T-helper 1 cell treated with Interleukin-12 subunit alpha and Interleukin-12 subunit beta and Interleukin-4 antibody, amounts not matched to agents 30 μg/mL and 1 μg/mL, for 36 hours (primary cell): ENCODE results near the gene PAK6.

Source experiments
- H3K27ac Mint-ChIP-seq: one replicate; pipeline ENCODE4 v1.8.0; 2021; ENCODE audit warnings: mild to moderate bottlenecking, mixed read lengths
- H3K27me3 Mint-ChIP-seq: one replicate; pipeline ENCODE4 v1.8.0; 2021; ENCODE audit warnings: low read depth, mixed read lengths
- H3K36me3 Mint-ChIP-seq: one replicate; pipeline ENCODE4 v1.8.0; 2021; ENCODE audit warnings: low read depth, mixed read lengths
- H3K4me1 Mint-ChIP-seq: one replicate; pipeline ENCODE4 v1.8.0; 2021; ENCODE audit warnings: low read depth, mixed read lengths
- H3K4me3 Mint-ChIP-seq: one replicate; pipeline ENCODE4 v1.8.0; 2021; ENCODE audit warnings: mild to moderate bottlenecking, moderate library complexity, mixed read lengths
- H3K9me3 Mint-ChIP-seq: one replicate; pipeline ENCODE4 v1.8.0; 2021; ENCODE audit warnings: mixed read lengths

The PAK6 gene

GRCh38 chr15:40293905-40294895 lies 55.3 kb downstream of the PAK6 start:
- Mint-ChIP-seq H3K4me3 (no peak overlapping the region), H3K36me3 (peaks cover 22% of the 10 kb centered on the region), H3K9me3 (no peaks in the 10 kb centered on the region), H3K4me1 (peaks cover under 1% of the 10 kb centered on the region), H3K27ac (no peak overlapping the region), H3K27me3 (no peaks in the 10 kb centered on the region)

- no peak overlapping the region for H3K27ac Mint-ChIP-seq
- peaks cover 28% of the 10 kb centered on the region for H3K36me3 Mint-ChIP-seq
- no peaks in the 10 kb centered on the region for H3K9me3 Mint-ChIP-seq
- peaks cover 2% of the 10 kb centered on the region for H3K4me1 Mint-ChIP-seq
- no peak overlapping the region for H3K4me3 Mint-ChIP-seq
- no peaks in the 10 kb centered on the region for H3K27me3 Mint-ChIP-seq
Measured at GRCh38 chr15:40295297-40295696, 56.4 kb downstream of the PAK6 start.

DNA sequence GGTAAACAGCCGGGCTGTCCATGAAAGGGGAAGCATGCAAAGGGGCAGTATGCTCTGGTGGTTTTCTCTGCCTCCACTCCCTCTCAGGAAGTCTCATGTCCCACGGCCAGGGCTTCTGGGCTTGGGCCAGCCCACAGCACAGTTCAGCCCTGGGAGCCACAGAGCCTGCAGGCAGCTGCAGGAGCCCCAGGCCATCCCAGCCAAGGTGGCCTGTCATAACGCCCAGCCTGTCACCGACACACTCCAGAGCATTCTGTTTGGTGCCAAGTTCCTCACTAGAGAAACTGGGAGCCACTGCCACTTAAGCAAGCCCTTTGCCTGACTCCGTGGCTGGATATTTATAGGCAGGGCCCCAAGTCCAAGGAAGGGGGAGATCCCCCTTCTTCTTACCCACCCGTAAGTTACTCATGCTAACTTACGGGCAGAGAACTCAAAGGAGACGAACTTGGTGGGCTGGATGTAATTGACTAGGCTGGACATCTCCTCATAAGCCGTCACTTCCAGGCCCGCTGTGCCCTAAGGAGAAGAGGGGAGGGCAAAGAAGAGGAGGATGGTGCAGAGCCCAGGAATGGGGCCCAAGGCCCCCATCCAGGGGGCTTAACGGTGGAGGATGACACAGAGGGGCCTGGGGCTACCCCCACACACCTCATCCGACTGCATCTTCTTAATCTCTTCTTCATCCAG lies 57.2 kb downstream of the PAK6 start:
- H3K27ac Mint-ChIP-seq, result no peak overlapping the region
- no peak overlapping the region for H3K4me3 Mint-ChIP-seq
- H3K9me3 Mint-ChIP-seq, result no peaks in the 10 kb centered on the region
- no peaks in the 10 kb centered on the region for H3K27me3 Mint-ChIP-seq
- H3K36me3 Mint-ChIP-seq, result peaks cover 33% of the 10 kb centered on the region
- peaks cover 2% of the 10 kb centered on the region for H3K4me1 Mint-ChIP-seq

DNA sequence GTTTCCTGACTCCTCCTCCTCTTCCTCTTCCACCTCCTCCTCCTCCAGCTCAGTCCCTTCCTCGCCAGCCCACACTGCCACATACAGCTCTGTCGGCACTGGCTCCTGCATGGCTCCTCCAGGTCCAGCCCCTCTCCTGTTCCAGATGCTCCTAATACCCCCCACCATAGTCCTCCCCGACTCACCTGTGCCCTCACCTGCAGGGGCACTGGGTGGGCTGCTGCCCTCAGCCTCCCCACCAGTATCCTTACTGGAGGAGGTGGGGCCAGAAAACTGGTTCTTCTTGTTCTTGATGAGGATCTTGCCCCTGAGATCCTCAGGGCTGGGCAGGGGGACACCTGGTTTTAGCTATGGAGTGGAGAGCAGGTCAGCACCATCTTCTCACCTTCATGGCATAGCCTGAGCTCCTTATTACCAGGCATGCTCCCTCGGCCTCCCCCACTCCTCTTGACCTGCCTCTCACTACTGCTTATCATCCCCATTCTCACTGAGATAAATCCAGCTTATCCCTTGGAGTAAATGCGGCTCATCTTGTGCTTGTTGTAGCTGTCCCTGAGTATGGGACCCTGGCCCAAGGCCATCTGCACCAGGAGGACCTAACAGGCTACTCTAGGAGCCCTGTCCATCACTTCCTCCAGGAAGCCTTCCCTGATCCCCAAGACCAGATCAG lies 57.8 kb downstream of the PAK6 start:
- Mint-ChIP-seq H3K36me3 (peaks cover 38% of the 10 kb centered on the region), H3K4me1 (peaks cover 2% of the 10 kb centered on the region), H3K27me3 (no peaks in the 10 kb centered on the region), H3K9me3 (no peaks in the 10 kb centered on the region), H3K27ac (no peak overlapping the region), H3K4me3 (no peak overlapping the region)

- no peak overlapping the region for H3K4me3 Mint-ChIP-seq
- H3K27ac Mint-ChIP-seq, result no peak overlapping the region
- H3K4me1 Mint-ChIP-seq, result peaks cover 2% of the 10 kb centered on the region
- no peaks in the 10 kb centered on the region for H3K27me3 Mint-ChIP-seq
- no peaks in the 10 kb centered on the region for H3K9me3 Mint-ChIP-seq
- H3K36me3 Mint-ChIP-seq, result peaks cover 42% of the 10 kb centered on the region
Measured at GRCh38 chr15:40297356-40297755, 58.5 kb downstream of the PAK6 start.

GRCh38 chr15:40298216-40298935 lies 59.5 kb downstream of the PAK6 start:
- no peaks in the 10 kb centered on the region for H3K27me3 Mint-ChIP-seq
- no peaks in the 10 kb centered on the region for H3K9me3 Mint-ChIP-seq
- H3K36me3 Mint-ChIP-seq, result peaks cover 49% of the 10 kb centered on the region
- H3K4me1 Mint-ChIP-seq, result peaks cover 2% of the 10 kb centered on the region
- no peak overlapping the region for H3K4me3 Mint-ChIP-seq
- H3K27ac Mint-ChIP-seq, result no peak overlapping the region

DNA sequence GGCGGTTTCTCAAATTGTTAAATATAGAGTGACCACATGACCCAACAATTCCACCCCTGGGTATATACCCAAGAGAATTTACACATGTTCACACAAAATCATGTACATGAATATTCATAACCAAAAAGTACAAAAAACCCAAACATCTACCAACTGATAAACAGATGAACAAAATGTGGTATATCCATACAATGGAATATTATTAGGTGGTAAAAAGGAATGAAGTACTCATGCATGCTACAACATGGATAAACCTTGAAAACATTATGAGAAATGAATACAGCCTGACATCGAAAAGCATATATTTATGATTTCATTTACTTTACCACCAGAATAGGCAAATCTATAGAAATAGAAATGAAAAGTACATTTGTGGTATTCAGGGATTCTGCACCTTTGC lies 61.5 kb downstream of the PAK6 start:
- peaks cover 11% of the 10 kb centered on the region for H3K4me1 Mint-ChIP-seq
- H3K9me3 Mint-ChIP-seq, result no peaks in the 10 kb centered on the region
- H3K36me3 Mint-ChIP-seq, result peaks cover 52% of the 10 kb centered on the region
- H3K27ac Mint-ChIP-seq, result no peak overlapping the region
- H3K4me3 Mint-ChIP-seq, result no peak overlapping the region
- H3K27me3 Mint-ChIP-seq, result no peaks in the 10 kb centered on the region

GRCh38 chr15:40300771-40301170 lies 61.9 kb downstream of the PAK6 start:
- H3K36me3 Mint-ChIP-seq, result peaks cover 49% of the 10 kb centered on the region
- no peak overlapping the region for H3K27ac Mint-ChIP-seq
- peaks cover 11% of the 10 kb centered on the region for H3K4me1 Mint-ChIP-seq
- H3K4me3 Mint-ChIP-seq, result no peak overlapping the region
- H3K9me3 Mint-ChIP-seq, result no peaks in the 10 kb centered on the region
- no peaks in the 10 kb centered on the region for H3K27me3 Mint-ChIP-seq

- Mint-ChIP-seq H3K36me3 (peaks cover 49% of the 10 kb centered on the region), H3K27me3 (no peaks in the 10 kb centered on the region), H3K9me3 (no peaks in the 10 kb centered on the region), H3K4me1 (peaks cover 19% of the 10 kb centered on the region), H3K27ac (no peak overlapping the region), H3K4me3 (no peak overlapping the region)
Measured at GRCh38 chr15:40301467-40302179, 62.8 kb downstream of the PAK6 start.

DNA sequence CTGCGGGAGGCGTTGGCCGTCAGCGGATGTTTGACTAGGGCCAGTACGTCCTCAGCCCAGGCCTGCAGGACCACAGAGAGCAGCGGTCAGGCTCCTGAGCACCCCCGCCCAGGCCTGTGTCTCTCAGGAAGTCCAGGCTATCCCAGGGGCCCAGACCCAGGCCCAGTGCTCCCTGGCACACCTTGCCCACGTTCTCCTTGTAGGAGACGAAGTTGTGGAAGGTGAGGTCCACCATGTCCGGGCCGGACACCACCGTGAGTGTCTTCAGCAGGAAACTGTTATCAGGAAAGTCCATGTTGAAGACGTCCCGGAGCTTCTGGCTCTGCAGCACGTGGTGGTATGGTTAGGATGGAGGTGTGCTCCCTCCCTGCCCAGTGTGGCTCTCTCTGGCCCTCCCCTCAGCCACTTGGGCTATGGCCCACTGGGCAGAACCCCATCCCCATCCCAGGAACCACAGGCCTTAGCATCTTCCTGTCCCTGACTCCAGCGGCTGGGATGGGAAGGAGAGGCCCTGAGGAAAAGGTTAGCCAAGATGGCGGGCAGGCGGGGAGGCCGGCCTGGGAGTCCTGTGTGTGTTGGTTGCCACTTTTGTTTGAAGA lies 63.5 kb downstream of the PAK6 start:
- H3K27me3 Mint-ChIP-seq, result no peaks in the 10 kb centered on the region
- no peak overlapping the region for H3K27ac Mint-ChIP-seq
- peaks cover 22% of the 10 kb centered on the region for H3K4me1 Mint-ChIP-seq
- H3K9me3 Mint-ChIP-seq, result no peaks in the 10 kb centered on the region
- no peak overlapping the region for H3K4me3 Mint-ChIP-seq
- H3K36me3 Mint-ChIP-seq, result peaks cover 48% of the 10 kb centered on the region

GRCh38 chr15:40302981-40303380 lies 64.1 kb downstream of the PAK6 start:
- Mint-ChIP-seq H3K27me3 (no peaks in the 10 kb centered on the region), H3K4me1 (peaks cover 22% of the 10 kb centered on the region), H3K36me3 (peaks cover 47% of the 10 kb centered on the region), H3K9me3 (no peaks in the 10 kb centered on the region), H3K27ac (no peak overlapping the region), H3K4me3 (no peak overlapping the region)

DNA sequence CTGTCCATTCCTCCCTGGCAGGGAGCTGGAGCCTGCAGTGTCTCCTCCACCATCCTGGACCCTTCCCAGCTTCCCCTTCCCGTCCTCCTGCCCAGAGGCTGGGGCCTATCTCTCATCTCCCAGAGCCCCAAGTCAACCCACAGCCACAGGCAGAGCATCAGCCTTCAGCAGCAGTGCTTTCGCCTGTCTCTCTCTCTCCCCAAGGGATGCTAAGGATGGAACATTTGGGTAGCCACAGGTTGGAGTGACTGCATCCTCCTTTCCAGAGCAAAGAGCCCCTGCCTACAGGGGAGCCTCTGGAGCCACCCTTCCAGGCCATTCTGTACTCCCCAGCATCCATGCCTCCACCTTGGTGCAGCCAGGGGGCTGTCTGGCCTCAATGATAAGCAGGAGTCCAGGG lies 64.7 kb downstream of the PAK6 start:
- Mint-ChIP-seq H3K36me3 (peaks cover 46% of the 10 kb centered on the region), H3K9me3 (no peaks in the 10 kb centered on the region), H3K4me1 (peaks cover 24% of the 10 kb centered on the region), H3K4me3 (no peak overlapping the region), H3K27ac (no peak overlapping the region), H3K27me3 (no peaks in the 10 kb centered on the region)

- H3K4me3 Mint-ChIP-seq, result peak overlapping the region; percentile 10
- H3K27ac Mint-ChIP-seq, result no peak overlapping the region
- peaks cover 33% of the 10 kb centered on the region for H3K36me3 Mint-ChIP-seq
- no peaks in the 10 kb centered on the region for H3K9me3 Mint-ChIP-seq
- H3K4me1 Mint-ChIP-seq, result peaks cover 37% of the 10 kb centered on the region
- H3K27me3 Mint-ChIP-seq, result no peaks in the 10 kb centered on the region
Measured at GRCh38 chr15:40305281-40305680, 66.4 kb downstream of the PAK6 start.
